Measurements from ENCODE around the gene GALNT6. TPM values are rescaled to one million over a fixed set of nuclear protein-coding genes. Genes with fewer than 3 reads are reported as not detected.
A peak's percentile ranks its signal among the peaks of the same experiment; 100 is the strongest.

GALNT6 gene
- total RNA-seq, 1 experiment from 2014 or later, result 9.8 TPM

DNA sequence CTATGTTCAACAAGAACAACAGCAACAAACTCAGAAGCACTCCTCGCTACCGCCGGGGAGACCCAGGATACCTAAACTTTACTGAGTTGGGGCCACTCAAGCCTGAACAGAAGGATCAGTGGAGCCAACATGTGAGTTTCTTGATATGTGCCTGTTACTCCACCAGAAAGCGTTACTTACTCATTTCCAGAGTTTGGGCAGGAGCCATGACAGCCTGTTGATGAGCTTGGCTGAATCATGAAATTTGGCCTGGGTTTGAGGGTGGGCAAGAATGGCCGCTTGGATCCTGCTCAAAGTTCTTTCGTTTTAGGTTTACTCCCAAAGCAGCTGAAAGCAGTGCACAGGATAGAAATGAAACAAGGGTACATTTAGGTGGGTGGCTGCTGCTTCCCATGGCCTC lies 12.0 kb upstream of the GALNT6 start:
- peak; percentile 14 for DNase-seq
- Histone ChIP-seq H3T11ph (ENCODE audit: low read length) (no peak overlapping the region), H3K23me2 (ENCODE audit: insufficient read length, low read depth, low read length, poor library complexity, severe bottlenecking) (no peaks in the 10 kb centered on the region), H4K91ac (ENCODE audit: insufficient read length, low read depth, low read length) (no peak overlapping the region), H3K27ac (ENCODE audit: insufficient read length, low read depth, low read length) (no peak overlapping the region), H3K9me3 (ENCODE audit: control insufficient read depth, low read depth, low read length) (no peaks in the 10 kb centered on the region), H3K14ac (ENCODE audit: insufficient read depth, low read length) (no peak overlapping the region), H4K8ac (replicated peaks; ENCODE audit: insufficient read length, low read depth, low read length) (no peak overlapping the region), H3K27me3 (ENCODE audit: insufficient read depth, low read length) (no peaks in the 10 kb centered on the region), H4K5ac (ENCODE audit: insufficient read length, low read depth, low read length) (no peak overlapping the region), H2BK15ac (ENCODE audit: low read depth, low read length) (no peak overlapping the region), H4K20me1 (ENCODE audit: control insufficient read depth, insufficient read depth, insufficient read length) (no peaks in the 10 kb centered on the region), H2BK12ac (ENCODE audit: insufficient read length, low read depth, low read length) (no peak overlapping the region), H3K56ac (ENCODE audit: insufficient read length, low read depth, low read length) (no peak overlapping the region), H2AFZ (ENCODE audit: low read length) (no peak overlapping the region), H3K79me1 (ENCODE audit: insufficient read depth, low read depth, low read length, poor library complexity, severe bottlenecking) (no peaks in the 10 kb centered on the region), H2BK120ac (ENCODE audit: low read depth, low read length, poor library complexity, severe bottlenecking) (no peak overlapping the region), H3K4me1 (ENCODE audit: insufficient read depth, low read length) (no peaks in the 10 kb centered on the region; the same call in 1 of the 2 replicates), H2BK5ac (ENCODE audit: insufficient read length, low read length) (no peak overlapping the region), H3K79me2 (ENCODE audit: insufficient read depth, low read length) (no peaks in the 10 kb centered on the region), H3K9ac (ENCODE audit: extremely low read depth, insufficient read length, low read length) (no peak overlapping the region), H2AK5ac (ENCODE audit: insufficient read length, low read length) (no peak overlapping the region), H3K23ac (ENCODE audit: insufficient read length, low read depth, low read length) (no peak overlapping the region), H3K4me2 (ENCODE audit: insufficient read depth, insufficient read length, low read length) (no peak overlapping the region), H3K4ac (ENCODE audit: low read depth, low read length) (no peak overlapping the region), H2BK20ac (ENCODE audit: low read depth, low read length, poor library complexity, severe bottlenecking) (no peak overlapping the region), H3K18ac (ENCODE audit: insufficient read length, low read depth, low read length) (no peak overlapping the region)
- no peak overlapping the region; a peak in 1 of 7 replicates for H3K27ac Mint-ChIP-seq
- H3K4me3 Mint-ChIP-seq, result no peak overlapping the region
- peaks cover 8 to 15% of the 10 kb centered on the region in 2 experiments for H3K4me1 Mint-ChIP-seq
- H3K27me3 Mint-ChIP-seq (ENCODE audit: low read depth), result no peaks in the 10 kb centered on the region
- no peaks in the 10 kb centered on the region for H3K9me3 Mint-ChIP-seq
- no peak for TF ChIP-seq CTCF (conservative IDR thresholded peaks at IDR 0.05)
- WGBS (ENCODE audit: extremely low coverage, insufficient read length, low lambda C conversion rate), result no CpG with 5 or more reads among the region's 6 CpGs
- H3K36me3 Mint-ChIP-seq (ENCODE audit: insufficient read depth in 1 of 3, low read depth in 3 of 3), result no peaks in the 10 kb centered on the region

All from H9 (cell line).